Activated CD4-positive, alpha-beta T cell treated with anti-CD3 and anti-CD28 coated beads, Interleukin-2, Interleukin-6, amounts not matched to agents 100 ng/mL and 50 ng/mL, durations not matched to agents 16 hours and 8 hours (primary cell): ENCODE results near the gene SPDYE11.
"Not testable (repeated sequence)": the region's sequence is repeated elsewhere in the genome, so short reads cannot be mapped to it uniquely, and the experiment has no call there.

Experiments used
- DNase-seq: peaks from one replicate; pipeline ENCODE4 v3.0.0-alpha.2; 2020

The SPDYE11 gene, protein sequence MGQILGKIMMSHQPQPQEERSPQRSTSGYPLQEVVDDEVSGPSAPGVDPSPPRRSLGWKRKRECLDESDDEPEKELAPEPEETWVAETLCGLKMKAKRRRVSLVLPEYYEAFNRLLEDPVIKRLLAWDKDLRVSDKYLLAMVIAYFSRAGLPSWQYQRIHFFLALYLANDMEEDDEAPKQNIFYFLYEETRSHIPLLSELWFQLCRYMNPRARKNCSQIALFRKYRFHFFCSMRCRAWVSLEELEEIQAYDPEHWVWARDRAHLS

DNA sequence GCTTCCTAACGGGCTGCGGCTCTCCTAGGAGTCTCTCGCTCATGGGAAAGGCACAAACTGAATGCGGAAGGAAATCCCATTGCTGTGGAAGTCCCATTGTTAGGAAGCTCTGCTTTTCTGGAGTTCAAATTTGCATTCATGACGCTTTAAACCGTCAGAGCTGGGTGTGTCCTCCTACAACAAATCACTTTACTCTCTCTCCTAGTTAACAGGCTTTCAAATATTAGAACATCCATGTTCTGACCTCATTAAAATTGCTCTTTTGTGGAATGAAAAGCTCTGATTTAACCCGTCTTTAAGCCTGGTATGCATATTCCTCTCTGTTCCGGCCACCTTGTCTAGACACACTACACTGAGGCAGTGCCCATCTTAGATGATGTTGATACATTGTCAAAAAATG is at the start of gene SPDYE11:
TSS of gene SPDYE11 (minus strand) at position 101 of the 400 bp plus-strand sequence. CDS start 1,800 bp downstream, outside the sequence.
- DNase-seq, result not testable (repeated sequence)

DNA sequence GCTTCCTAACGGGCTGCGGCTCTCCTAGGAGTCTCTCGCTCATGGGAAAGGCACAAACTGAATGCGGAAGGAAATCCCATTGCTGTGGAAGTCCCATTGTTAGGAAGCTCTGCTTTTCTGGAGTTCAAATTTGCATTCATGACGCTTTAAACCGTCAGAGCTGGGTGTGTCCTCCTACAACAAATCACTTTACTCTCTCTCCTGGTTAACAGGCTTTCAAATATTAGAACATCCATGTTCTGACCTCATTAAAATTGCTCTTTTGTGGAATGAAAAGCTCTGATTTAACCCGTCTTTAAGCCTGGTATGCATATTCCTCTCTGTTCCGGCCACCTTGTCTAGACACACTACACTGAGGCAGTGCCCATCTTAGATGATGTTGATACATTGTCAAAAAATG is 28.2 kb upstream of the SPDYE11 start, which contains the start of gene SPDYE9:
TSS of gene SPDYE9 (minus strand) at position 101 of the 400 bp plus-strand sequence. CDS start 1,800 bp downstream, outside the sequence.
- not testable (repeated sequence) for DNase-seq

DNA sequence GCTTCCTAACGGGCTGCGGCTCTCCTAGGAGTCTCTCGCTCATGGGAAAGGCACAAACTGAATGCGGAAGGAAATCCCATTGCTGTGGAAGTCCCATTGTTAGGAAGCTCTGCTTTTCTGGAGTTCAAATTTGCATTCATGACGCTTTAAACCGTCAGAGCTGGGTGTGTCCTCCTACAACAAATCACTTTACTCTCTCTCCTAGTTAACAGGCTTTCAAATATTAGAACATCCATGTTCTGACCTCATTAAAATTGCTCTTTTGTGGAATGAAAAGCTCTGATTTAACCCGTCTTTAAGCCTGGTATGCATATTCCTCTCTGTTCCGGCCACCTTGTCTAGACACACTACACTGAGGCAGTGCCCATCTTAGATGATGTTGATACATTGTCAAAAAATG is 28.0 kb downstream of the SPDYE11 start, which contains the start of gene SPDYE8:
TSS of gene SPDYE8 (minus strand) at position 101 of the 400 bp plus-strand sequence. CDS start 1,800 bp downstream, outside the sequence.
- not testable (repeated sequence) for DNase-seq

DNA sequence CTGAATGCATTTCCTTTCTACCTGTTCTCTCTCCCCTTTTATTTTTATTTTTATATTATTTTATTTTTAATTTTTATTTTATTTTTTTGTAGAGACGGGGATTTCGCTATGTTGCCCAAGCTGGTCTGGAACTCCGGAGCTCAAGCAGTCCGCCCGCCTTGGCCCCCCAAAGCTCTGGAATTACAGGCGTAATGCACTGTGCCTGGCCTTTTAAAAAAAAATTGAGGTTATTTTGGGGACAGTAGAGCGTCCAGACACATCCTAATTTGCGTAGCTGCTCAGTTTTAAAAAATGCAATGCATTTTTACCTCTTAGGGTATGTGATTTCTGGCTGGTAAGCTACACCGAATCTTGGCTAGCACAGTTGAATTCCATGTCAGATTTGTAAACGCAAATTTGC is 51.2 kb downstream of the SPDYE11 start:
- DNase-seq, result not testable (repeated sequence)

DNA sequence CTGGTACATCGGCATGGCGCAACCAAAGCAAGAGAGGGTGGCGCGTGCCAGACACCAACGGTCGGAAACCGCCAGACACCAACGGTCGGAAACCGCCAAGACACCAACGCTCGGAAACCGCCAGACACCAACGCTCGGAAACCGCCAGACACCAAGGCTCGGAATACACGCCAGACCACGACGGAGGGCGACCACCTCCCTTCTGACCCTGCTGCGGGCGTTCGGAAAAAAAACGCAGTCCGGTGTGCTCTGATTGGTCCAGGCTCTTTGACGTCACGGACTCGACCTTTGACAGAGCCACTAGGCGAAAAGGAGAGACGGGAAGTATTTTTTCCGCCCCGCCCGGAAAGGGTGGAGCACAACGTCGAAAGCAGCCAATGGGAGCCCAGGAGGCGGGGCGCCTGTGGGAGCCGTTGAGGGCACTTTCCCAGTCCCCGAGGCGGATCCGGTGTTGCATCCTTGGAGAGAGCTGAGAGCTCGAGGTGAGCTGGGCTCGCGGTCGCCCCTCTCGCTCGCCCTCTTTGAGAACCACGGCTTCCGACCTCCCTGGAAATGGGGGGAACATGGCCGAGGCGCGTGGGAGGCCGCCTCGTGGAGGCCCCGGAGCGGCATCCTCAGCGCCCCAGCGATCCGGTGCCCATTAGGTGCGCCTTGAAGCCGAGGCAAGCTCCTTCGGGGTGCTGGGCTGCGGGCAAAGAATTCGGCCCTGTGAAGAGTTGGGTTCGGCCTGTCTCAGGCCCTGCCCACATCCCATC is 51.8 kb downstream of the SPDYE11 start:
- DNase-seq, result peak; percentile 97

DNA sequence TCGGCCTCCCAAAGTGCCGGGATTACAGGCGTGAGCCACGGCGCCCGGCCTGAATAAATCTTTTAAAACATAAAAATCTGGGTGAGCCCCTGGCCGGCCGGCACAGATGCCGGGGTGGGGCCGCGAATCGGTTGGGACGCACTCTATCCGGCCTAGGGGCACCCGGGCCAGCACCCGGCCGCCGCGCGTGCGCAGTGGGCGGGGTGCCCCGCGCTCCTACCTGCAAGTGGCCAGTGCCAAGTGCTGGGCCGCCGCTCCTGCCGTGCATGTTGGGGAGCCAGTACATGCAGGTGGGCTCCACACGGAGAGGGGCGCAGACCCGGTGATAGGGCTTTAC is 52.4 kb downstream of the SPDYE11 start:
- peak; percentile 86 for DNase-seq

DNA sequence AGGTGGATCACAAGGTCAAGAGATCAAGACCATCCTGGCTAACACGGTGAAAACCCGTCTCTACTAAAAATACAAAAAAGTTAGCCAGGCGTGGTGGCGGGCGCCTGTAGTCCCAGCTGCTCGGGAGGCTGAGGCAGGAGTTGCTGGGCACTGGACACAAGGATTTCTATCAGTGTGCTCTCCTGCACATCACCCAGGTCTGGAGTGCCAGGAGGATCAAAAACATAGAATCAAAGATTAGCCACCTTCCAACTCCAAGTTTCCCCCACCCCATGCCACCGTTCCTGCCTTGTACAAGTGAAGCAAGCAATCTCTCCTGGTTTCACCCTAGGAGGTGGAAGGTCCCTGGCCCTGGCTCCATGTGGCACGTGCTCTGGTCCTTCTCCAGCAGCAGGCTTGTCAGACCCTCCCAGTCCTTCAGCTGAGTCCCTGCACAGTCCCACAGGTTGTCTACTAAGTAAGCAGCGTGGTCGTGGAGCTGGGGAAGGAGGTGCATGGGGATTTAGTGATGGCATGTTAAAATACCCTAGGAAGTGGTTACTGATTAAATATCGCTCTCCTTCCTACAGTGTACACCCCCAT is 59.7 kb downstream of the SPDYE11 start:
- DNase-seq, result not testable (repeated sequence)
